A549 (cell line): ENCODE data around the gene GRID2. TPM values are rescaled to one million over a fixed set of nuclear protein-coding genes. Genes with fewer than 3 reads are reported as not detected.

Experiments used
- ATAC-seq, 2 experiments: fragments of 200-7000 bp in 1 of 2; fragments of >200 bp in 1 of 2; cut with Nextera tagmentation in 1 of 2; cut with Tn5 transposase in 1 of 2; 3 replicates each; pipeline versions ENCODE4 v1.8.0 to v1.9.1; 2018 to 2020; ENCODE audit warnings: mild to moderate bottlenecking in 1 of 2, moderate library complexity in 1 of 2
- CTCF ChIA-PET: fragments of 300-600 bp; sonication (Branson Sonifier 250); formaldehyde crosslinking; extraction: SDS; loops from one replicate; lab custom pipeline; 2021; ENCODE audit warnings: antibody characterized with exemption, inconsistent platforms; lab: Yijun Ruan, JAX
- POLR2A ChIA-PET: fragments of 350-600 bp; formaldehyde crosslinking; extraction: SDS; loops from one replicate; lab custom pipeline; 2021; ENCODE audit warnings: antibody characterized with exemption, inconsistent platforms; lab: Yijun Ruan, JAX
- DNase-seq, 2 experiments: peaks; one replicate each; pipeline versions ENCODE4 v3.0.0 to v3.0.0-alpha.2; 2011 to 2016; ENCODE audit warnings: low read depth in 1 of 2, low spot score in 1 of 2
- FAIRE-seq: peaks from 2 replicates; lab custom pipeline; 2011; peaks lifted over from hg19 to GRCh38; lab: Jason Lieb, UNC
- H3K27ac ChIP-seq, 2 experiments: fragments of >200 bp; sonication (Bioruptor Twin); formaldehyde crosslinking; 3 replicates each; pipeline ENCODE4 v1.5.1; 2016 to 2017
- H3K4me1 ChIP-seq: fragments of >200 bp; sonication (Bioruptor Twin); formaldehyde crosslinking; 3 replicates; pipeline ENCODE4 v1.6.1; 2016
- H3K4me2 ChIP-seq: fragments of >200 bp; sonication (Bioruptor Twin); formaldehyde crosslinking; 3 replicates; pipeline ENCODE4 v1.6.1; 2016
- H3K4me3 ChIP-seq: fragments of >200 bp; sonication (Bioruptor Twin); formaldehyde crosslinking; 3 replicates; pipeline ENCODE4 v1.5.1; 2016
- H3K9me3 ChIP-seq: fragments of >200 bp; sonication (Bioruptor Twin); formaldehyde crosslinking; 3 replicates; pipeline ENCODE4 v1.6.1; 2016
- BHLHE40 ChIP-seq: IDR thresholded peaks from 2 replicates; pipeline ENCODE4 v1.6.1; 2012; ENCODE audit warnings: low read depth, low read length, inconsistent platforms
- FOSB ChIP-seq: fragments of 250-450 bp; sonication (Bioruptor Pico); IDR thresholded peaks from 2 replicates; pipeline ENCODE4 v1.5.0; 2020; ENCODE audit warnings: mild to moderate bottlenecking, moderate library complexity
- HDAC2 ChIP-seq: fragments of 200-600 bp; sonication (generic); IDR thresholded peaks from 2 replicates; pipeline ENCODE4 v1.6.1; 2016
- NPAS2 ChIP-seq: fragments of 250-450 bp; sonication (Bioruptor Pico); IDR thresholded peaks from 2 replicates; pipeline ENCODE4 v1.8.0; 2022; ENCODE audit warnings: mild to moderate bottlenecking, moderate library complexity, borderline replicate concordance
- RAD21 ChIP-seq, 2 experiments: fragments of >200 bp in 1 of 2; sonication (Bioruptor Twin) in 1 of 2; formaldehyde crosslinking in 1 of 2; IDR thresholded peaks in 1 of 2; conservative IDR thresholded peaks in 1 of 2; 2 replicates in 1 of 2; 3 replicates in 1 of 2; pipeline ENCODE4 v1.6.1; 2012 to 2018; ENCODE audit warnings: inconsistent platforms in 1 of 2
- RNF2 ChIP-seq: fragments of 200-600 bp; sonication (generic); IDR thresholded peaks from 2 replicates; pipeline ENCODE4 v1.6.1; 2016; ENCODE audit warnings: low read depth, mild to moderate bottlenecking, antibody characterized with exemption, moderate library complexity, borderline replicate concordance
- SMC3 ChIP-seq: fragments of >200 bp; sonication (Bioruptor Twin); formaldehyde crosslinking; IDR thresholded peaks from 3 replicates; pipeline ENCODE4 v1.6.1; 2018; ENCODE audit warnings: inconsistent platforms
- TP53 ChIP-seq: fragments of 250-450 bp; sonication (Bioruptor Pico); IDR thresholded peaks from 2 replicates; pipeline ENCODE4 v1.5.0; 2021; ENCODE audit warnings: mild to moderate bottlenecking, moderate library complexity
- ZC3H11A ChIP-seq: fragments of 450-650 bp; IDR thresholded peaks from 2 replicates; pipeline ENCODE4 v1.6.1; 2014; ENCODE audit warnings: antibody characterized with exemption, mild to moderate bottlenecking
- ZNF302 ChIP-seq: fragments of 250-450 bp; sonication (Bioruptor Pico); IDR thresholded peaks from 2 replicates; pipeline ENCODE4 v1.9.0; 2021; ENCODE audit warnings: inconsistent platforms, mild to moderate bottlenecking, moderate library complexity
- ZSCAN20 ChIP-seq: fragments of 250-450 bp; sonication (Bioruptor Pico); IDR thresholded peaks from 2 replicates; pipeline ENCODE4 v1.8.0; 2022; ENCODE audit warnings: mild to moderate bottlenecking, moderate library complexity
- WGBS: methylation state at CpG from one replicate; pipeline ENCODE4 v1.1.6; 2017; ENCODE audit errors: missing lambda C conversion rate; 5-methylcytosine and 5-hydroxymethylcytosine counted together
- polyA plus RNA-seq, 4 experiments: library from polyadenylated mRNA; depleted of rRNA in 3 of 4; stranded (reverse); fragments of >200 nt; fragmentation: RNase III in 1 of 4; extraction: RNeasy Plus Mini Kit Qiagen cat#74134 plus additional on column Dnase treatment in 1 of 4; gene quantifications; 2 replicates in 3 of 4; 3 replicates in 1 of 4; pipeline ENCODE4 v1.2.3, GENCODE V29; 2011 to 2017
- TF ChIP-seq, protein P1 (sequence below): fragments of >200 bp; sonication (Bioruptor Twin); formaldehyde crosslinking; IDR thresholded peaks from 3 replicates; pipeline ENCODE4 v1.5.1; 2016
- TF ChIP-seq, protein P2 (sequence below): fragments of 250-450 bp; sonication (Bioruptor Pico); IDR thresholded peaks from 2 replicates; pipeline ENCODE4 v1.5.0; 2020; ENCODE audit warnings: low read depth, mild to moderate bottlenecking, moderate library complexity
- TF ChIP-seq, protein P3 (sequence below): fragments of >200 bp; sonication (Bioruptor Twin); formaldehyde crosslinking; IDR thresholded peaks from 2 replicates; pipeline ENCODE4 v1.6.1; 2016
- TF ChIP-seq, protein P4 (sequence below): fragments of 450-650 bp; IDR thresholded peaks from 2 replicates; pipeline ENCODE4 v1.6.1; 2014; ENCODE audit warnings: antibody characterized with exemption
- TF ChIP-seq, protein P5 (sequence below): fragments of 200-600 bp; sonication (generic); IDR thresholded peaks from 2 replicates; pipeline ENCODE4 v1.6.1; 2016; ENCODE audit warnings: antibody characterized with exemption, mild to moderate bottlenecking, moderate library complexity

GRID2 gene
- polyA plus RNA-seq, 2 of the 4 experiments (the other 2 are of a cell fraction) = not detected

DNA sequence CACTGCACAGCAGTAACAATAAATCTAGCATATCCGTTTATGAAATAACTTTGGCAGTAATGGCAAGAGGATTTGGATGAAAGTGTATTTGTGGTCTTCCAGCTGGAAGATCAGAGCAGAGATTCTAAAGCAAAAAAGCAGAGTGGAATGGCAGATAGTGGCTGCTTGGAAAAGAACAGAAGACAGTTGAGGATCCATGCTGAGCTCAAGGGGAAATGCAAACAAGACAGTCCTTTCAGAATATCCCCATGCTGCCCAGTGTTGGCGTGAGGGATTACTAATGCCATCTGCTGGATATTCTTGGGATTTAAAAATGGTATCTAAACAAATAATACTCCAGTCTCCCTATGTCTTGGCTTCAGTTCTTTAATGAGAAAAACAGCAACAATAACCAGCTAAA lies 895.7 kb downstream of the GRID2 start:
- POLR2A ChIA-PET = no interaction called here
- TF ChIP-seq RAD21 (conservative IDR thresholded peaks at IDR 0.05 in 1 of 2, IDR thresholded peaks at IDR 0.05 in 1 of 2) (peak; percentile 62 to 64), SMC3 (peak; percentile 54)
- TF ChIP-seq, protein P1, sequence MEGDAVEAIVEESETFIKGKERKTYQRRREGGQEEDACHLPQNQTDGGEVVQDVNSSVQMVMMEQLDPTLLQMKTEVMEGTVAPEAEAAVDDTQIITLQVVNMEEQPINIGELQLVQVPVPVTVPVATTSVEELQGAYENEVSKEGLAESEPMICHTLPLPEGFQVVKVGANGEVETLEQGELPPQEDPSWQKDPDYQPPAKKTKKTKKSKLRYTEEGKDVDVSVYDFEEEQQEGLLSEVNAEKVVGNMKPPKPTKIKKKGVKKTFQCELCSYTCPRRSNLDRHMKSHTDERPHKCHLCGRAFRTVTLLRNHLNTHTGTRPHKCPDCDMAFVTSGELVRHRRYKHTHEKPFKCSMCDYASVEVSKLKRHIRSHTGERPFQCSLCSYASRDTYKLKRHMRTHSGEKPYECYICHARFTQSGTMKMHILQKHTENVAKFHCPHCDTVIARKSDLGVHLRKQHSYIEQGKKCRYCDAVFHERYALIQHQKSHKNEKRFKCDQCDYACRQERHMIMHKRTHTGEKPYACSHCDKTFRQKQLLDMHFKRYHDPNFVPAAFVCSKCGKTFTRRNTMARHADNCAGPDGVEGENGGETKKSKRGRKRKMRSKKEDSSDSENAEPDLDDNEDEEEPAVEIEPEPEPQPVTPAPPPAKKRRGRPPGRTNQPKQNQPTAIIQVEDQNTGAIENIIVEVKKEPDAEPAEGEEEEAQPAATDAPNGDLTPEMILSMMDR = peak; percentile 44
- TF ChIP-seq, protein P2, sequence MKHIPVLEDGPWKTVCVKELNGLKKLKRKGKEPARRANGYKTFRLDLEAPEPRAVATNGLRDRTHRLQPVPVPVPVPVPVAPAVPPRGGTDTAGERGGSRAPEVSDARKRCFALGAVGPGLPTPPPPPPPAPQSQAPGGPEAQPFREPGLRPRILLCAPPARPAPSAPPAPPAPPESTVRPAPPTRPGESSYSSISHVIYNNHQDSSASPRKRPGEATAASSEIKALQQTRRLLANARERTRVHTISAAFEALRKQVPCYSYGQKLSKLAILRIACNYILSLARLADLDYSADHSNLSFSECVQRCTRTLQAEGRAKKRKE (CRISPR knock-in tag) = no peak
- peak; percentile 15 to 42 for DNase-seq

DNA sequence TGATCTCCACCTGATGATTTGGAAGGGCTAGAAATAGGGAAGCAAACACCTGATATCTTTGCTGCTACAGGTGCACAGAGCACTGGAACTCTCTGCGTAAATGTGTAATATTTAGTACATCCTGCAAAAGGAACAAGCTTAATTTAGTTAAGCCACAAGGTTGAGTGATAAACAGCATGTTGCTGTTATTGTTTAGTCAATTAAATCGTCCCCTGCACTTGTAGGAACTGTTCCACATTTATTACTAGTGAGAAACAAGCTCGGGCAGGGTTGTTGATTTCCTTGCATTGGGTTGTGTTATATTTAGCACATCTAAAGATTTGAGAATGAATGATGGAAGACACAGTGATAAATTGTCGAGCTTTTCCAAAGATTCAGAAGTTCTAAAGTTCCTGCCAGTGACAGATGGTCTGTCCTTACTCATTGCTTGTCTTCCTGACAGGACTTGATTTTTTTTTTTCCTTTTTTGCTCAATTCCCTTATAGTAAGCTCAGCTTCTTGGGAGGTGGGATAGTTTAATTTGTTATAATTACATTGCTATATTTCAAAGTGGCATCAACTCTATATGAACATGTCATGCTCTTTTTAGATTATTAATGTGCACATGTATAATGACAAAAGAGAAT lies 897.8 kb downstream of the GRID2 start:
- no peaks in the 10 kb centered on the region for H3K9me3 ChIP-seq
- H3K27ac ChIP-seq = no peak overlapping the region
- no peak overlapping the region for H3K4me3 ChIP-seq
- FAIRE-seq = no peak
- POLR2A ChIA-PET = no interaction called here
- WGBS = 19% methylated on average over 4 of the region's 4 CpGs
- TF ChIP-seq RNF2 (no peak), ZSCAN20 (CRISPR knock-in tag) (no peak), TP53 (CRISPR knock-in tag) (no peak), ZC3H11A (no peak), NPAS2 (CRISPR knock-in tag) (no peak), BHLHE40 (no peak), ZNF302 (CRISPR knock-in tag) (no peak), HDAC2 (no peak), FOSB (no peak)
- TF ChIP-seq, all 56 proteins: peak for 0
- Histone ChIP-seq H3K4me2 (no peak overlapping the region), H3K4me1 (no peaks in the 10 kb centered on the region)
- CTCF ChIA-PET = no interaction called here
- DNase-seq (no peak), ATAC-seq (no peak)

More for the DNA sequence above, 895.7 kb downstream of the GRID2 start:
- WGBS = 26% methylated on average over 2 of the region's 2 CpGs
- Histone ChIP-seq H3K4me3 (no peak overlapping the region), H3K9me3 (no peaks in the 10 kb centered on the region), H3K4me1 (no peaks in the 10 kb centered on the region), H3K27ac (no peak overlapping the region), H3K4me2 (no peak overlapping the region)
- no peak for FAIRE-seq
- peak; percentile 87 to 88; a peak in 5 of 6 replicates for ATAC-seq
- CTCF ChIA-PET = interaction anchor here (0.7 to 1.0 kb wide), 2 partner anchors 24 to 333 kb away, joined by 3 read pairs; no protein-coding TSS in a partner anchor

DNA sequence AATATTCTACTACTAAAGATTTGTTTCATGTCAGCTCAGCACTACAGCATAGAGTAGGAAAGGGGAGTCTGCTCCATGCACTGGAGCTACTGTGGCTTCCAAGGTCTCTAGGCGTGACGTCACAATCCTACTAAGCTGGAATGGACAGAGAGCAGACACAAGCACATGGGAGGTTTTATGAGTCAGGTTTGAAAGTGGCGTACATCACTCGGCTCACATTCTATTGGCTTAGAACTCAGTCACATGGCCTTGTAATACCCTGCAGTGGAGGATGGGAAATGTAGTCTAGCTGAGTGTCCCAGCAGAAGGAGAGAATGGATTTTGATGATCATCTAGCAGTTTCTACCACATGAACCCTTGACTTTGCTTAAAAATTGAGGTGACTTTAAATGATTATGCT lies 899.9 kb downstream of the GRID2 start:
- TF ChIP-seq, protein P3, sequence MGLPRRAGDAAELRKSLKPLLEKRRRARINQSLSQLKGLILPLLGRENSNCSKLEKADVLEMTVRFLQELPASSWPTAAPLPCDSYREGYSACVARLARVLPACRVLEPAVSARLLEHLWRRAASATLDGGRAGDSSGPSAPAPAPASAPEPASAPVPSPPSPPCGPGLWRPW = no peak
- TF ChIP-seq, protein P4, sequence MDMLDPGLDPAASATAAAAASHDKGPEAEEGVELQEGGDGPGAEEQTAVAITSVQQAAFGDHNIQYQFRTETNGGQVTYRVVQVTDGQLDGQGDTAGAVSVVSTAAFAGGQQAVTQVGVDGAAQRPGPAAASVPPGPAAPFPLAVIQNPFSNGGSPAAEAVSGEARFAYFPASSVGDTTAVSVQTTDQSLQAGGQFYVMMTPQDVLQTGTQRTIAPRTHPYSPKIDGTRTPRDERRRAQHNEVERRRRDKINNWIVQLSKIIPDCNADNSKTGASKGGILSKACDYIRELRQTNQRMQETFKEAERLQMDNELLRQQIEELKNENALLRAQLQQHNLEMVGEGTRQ = peak; percentile 18; the same call in 1 of the 2 replicates
- TF ChIP-seq SMC3 = no peak
- Histone ChIP-seq H3K4me1 (no peaks in the 10 kb centered on the region), H3K4me2 (no peak overlapping the region), H3K27ac (no peak overlapping the region), H3K9me3 (no peaks in the 10 kb centered on the region), H3K4me3 (no peak overlapping the region)
- WGBS = 44% methylated on average over 4 of the region's 4 CpGs
- CTCF ChIA-PET = no interaction called here
- no peak for ATAC-seq
- DNase-seq = peak in 1 of 2 experiments; percentile 6
- no peak for FAIRE-seq
- POLR2A ChIA-PET = no interaction called here

DNA sequence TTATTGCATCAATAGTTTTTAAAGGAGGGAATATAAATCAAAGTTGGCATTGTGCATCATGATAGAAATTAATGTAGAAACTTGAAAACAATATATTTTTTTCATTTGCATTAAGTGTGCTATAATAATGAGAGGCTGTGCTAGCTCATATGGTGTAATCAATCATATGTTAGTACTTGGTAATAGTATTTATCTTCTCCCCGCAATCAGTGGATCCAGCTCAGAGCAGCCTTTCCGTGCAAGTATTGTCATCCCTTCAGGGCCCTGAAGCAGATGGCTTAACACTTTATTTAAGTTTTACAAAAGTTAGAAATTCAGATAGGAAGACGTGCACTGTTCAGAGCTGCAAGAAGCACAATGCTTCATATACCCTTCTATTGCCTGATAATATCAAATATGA lies 908.5 kb downstream of the GRID2 start:
- no peaks in the 10 kb centered on the region for H3K4me1 ChIP-seq
- ChIA-PET POLR2A (no interaction called here), CTCF (no interaction called here)
- ATAC-seq (no peak), FAIRE-seq (no peak), DNase-seq (no peak)
- no peaks in the 10 kb centered on the region for H3K9me3 ChIP-seq
- H3K27ac ChIP-seq = no peak overlapping the region
- no peak overlapping the region for H3K4me3 ChIP-seq
- WGBS = 51% methylated on average over 3 of the region's 3 CpGs
- H3K4me2 ChIP-seq = no peak overlapping the region
- TF ChIP-seq, protein P5, sequence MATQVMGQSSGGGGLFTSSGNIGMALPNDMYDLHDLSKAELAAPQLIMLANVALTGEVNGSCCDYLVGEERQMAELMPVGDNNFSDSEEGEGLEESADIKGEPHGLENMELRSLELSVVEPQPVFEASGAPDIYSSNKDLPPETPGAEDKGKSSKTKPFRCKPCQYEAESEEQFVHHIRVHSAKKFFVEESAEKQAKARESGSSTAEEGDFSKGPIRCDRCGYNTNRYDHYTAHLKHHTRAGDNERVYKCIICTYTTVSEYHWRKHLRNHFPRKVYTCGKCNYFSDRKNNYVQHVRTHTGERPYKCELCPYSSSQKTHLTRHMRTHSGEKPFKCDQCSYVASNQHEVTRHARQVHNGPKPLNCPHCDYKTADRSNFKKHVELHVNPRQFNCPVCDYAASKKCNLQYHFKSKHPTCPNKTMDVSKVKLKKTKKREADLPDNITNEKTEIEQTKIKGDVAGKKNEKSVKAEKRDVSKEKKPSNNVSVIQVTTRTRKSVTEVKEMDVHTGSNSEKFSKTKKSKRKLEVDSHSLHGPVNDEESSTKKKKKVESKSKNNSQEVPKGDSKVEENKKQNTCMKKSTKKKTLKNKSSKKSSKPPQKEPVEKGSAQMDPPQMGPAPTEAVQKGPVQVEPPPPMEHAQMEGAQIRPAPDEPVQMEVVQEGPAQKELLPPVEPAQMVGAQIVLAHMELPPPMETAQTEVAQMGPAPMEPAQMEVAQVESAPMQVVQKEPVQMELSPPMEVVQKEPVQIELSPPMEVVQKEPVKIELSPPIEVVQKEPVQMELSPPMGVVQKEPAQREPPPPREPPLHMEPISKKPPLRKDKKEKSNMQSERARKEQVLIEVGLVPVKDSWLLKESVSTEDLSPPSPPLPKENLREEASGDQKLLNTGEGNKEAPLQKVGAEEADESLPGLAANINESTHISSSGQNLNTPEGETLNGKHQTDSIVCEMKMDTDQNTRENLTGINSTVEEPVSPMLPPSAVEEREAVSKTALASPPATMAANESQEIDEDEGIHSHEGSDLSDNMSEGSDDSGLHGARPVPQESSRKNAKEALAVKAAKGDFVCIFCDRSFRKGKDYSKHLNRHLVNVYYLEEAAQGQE = no peak
